WTC11 (cell line): ENCODE measurements around the gene PI4KA. TPM values are rescaled to one million over a fixed set of nuclear protein-coding genes. Genes with fewer than 3 reads are reported as not detected.

ENCODE experiments used
- ATAC-seq: fragments of 200-7000 bp; cut with Tn5 transposase; 2 replicates; pipeline ENCODE4 v1.10.0; 2021; ENCODE audit warnings: mild to moderate bottlenecking, moderate library complexity
- CTCF ChIA-PET: fragments of 300-600 bp; sonication (Branson Sonifier 250); formaldehyde crosslinking; loops from one replicate; lab custom pipeline; 2021; ENCODE audit warnings: antibody characterized with exemption; lab: Charles Lee
- POLR2A ChIA-PET: fragments of 350-600 bp; sonication (Branson Sonifier 250); formaldehyde crosslinking; loops from one replicate; lab custom pipeline; 2021; ENCODE audit warnings: antibody characterized with exemption; lab: Charles Lee
- DNase-seq: peaks from one replicate; pipeline ENCODE4 v3.0.0; 2021; ENCODE audit warnings: low spot score
- H3K27ac Mint-ChIP-seq: 2 replicates; pipeline ENCODE4 v1.8.0; 2021; ENCODE audit warnings: mixed read lengths
- H3K27me3 Mint-ChIP-seq: 2 replicates; pipeline ENCODE4 v1.8.0; 2021; ENCODE audit warnings: low read depth, mild to moderate bottlenecking, moderate library complexity, mixed read lengths
- H3K36me3 Mint-ChIP-seq: 2 replicates; pipeline ENCODE4 v1.8.0; 2021; ENCODE audit warnings: mixed read lengths
- H3K4me1 Mint-ChIP-seq: 2 replicates; pipeline ENCODE4 v1.8.0; 2022; ENCODE audit warnings: mixed read lengths
- H3K4me3 Mint-ChIP-seq: 2 replicates; pipeline ENCODE4 v1.8.0; 2021; ENCODE audit warnings: mild to moderate bottlenecking, moderate library complexity, mixed read lengths
- H3K9me3 Mint-ChIP-seq: 2 replicates; pipeline ENCODE4 v1.8.0; 2021; ENCODE audit warnings: mixed read lengths
- CBFB ChIP-seq: sonication (generic); formaldehyde crosslinking; IDR thresholded peaks from 2 replicates; pipeline ENCODE4 v1.8.1; 2022; ENCODE audit warnings: mild to moderate bottlenecking, low read depth, missing genetic modification reagents
- GRHL2 ChIP-seq: fragments of 250-450 bp; sonication (Bioruptor Pico); IDR thresholded peaks from 2 replicates; pipeline ENCODE4 v1.8.0; 2022; ENCODE audit warnings: mild to moderate bottlenecking, moderate library complexity; ENCODE audit not compliant: insufficient replicate concordance, severe bottlenecking
- JAZF1 ChIP-seq: fragments of 250-450 bp; sonication (Bioruptor Pico); IDR thresholded peaks from 2 replicates; pipeline ENCODE4 v1.9.0; 2021; ENCODE audit warnings: moderate library complexity, mild to moderate bottlenecking, inconsistent platforms
- KAT7 ChIP-seq: sonication (generic); formaldehyde crosslinking; IDR thresholded peaks from 2 replicates; pipeline ENCODE4 v1.8.1; 2023; ENCODE audit warnings: missing genetic modification reagents, mild to moderate bottlenecking, borderline replicate concordance
- NFE2L1 ChIP-seq: sonication (generic); formaldehyde crosslinking; IDR thresholded peaks from 2 replicates; pipeline ENCODE4 v1.8.1; 2023; ENCODE audit warnings: missing genetic modification reagents
- NR3C1 ChIP-seq: sonication (generic); formaldehyde crosslinking; conservative IDR thresholded peaks from 2 replicates; pipeline ENCODE4 v1.8.1; 2023; ENCODE audit warnings: low read depth, mild to moderate bottlenecking, missing genetic modification reagents
- OVOL2 ChIP-seq: fragments of 250-450 bp; sonication (Bioruptor Pico); IDR thresholded peaks from 2 replicates; pipeline ENCODE4 v1.9.0; 2021; ENCODE audit warnings: mild to moderate bottlenecking, borderline replicate concordance
- PREB ChIP-seq: sonication (generic); formaldehyde crosslinking; IDR thresholded peaks from 2 replicates; pipeline ENCODE4 v1.8.1; 2022; ENCODE audit warnings: mild to moderate bottlenecking, missing genetic modification reagents, moderate library complexity, borderline replicate concordance
- RORB ChIP-seq: fragments of 250-450 bp; sonication (Bioruptor Pico); IDR thresholded peaks from 2 replicates; pipeline ENCODE4 v1.9.0; 2021; ENCODE audit warnings: mild to moderate bottlenecking
- SOX15 ChIP-seq: fragments of 250-450 bp; sonication (Bioruptor Pico); IDR thresholded peaks from 2 replicates; pipeline ENCODE4 v1.9.0; 2021; ENCODE audit warnings: mild to moderate bottlenecking
- TEAD1 ChIP-seq: sonication (generic); formaldehyde crosslinking; IDR thresholded peaks from 2 replicates; pipeline ENCODE4 v1.8.0; 2022; ENCODE audit warnings: mild to moderate bottlenecking, missing genetic modification reagents
- USF2 ChIP-seq: sonication (generic); formaldehyde crosslinking; IDR thresholded peaks from 2 replicates; pipeline ENCODE4 v1.8.1; 2023; ENCODE audit warnings: mild to moderate bottlenecking, missing genetic modification reagents, moderate library complexity
- ZBTB21 ChIP-seq: sonication (generic); formaldehyde crosslinking; IDR thresholded peaks from 2 replicates; pipeline ENCODE4 v1.8.1; 2023; ENCODE audit warnings: mild to moderate bottlenecking, missing genetic modification reagents, borderline replicate concordance
- ZNF219 ChIP-seq: sonication (generic); formaldehyde crosslinking; IDR thresholded peaks from 2 replicates; pipeline ENCODE4 v1.8.0; 2023; ENCODE audit warnings: missing genetic modification reagents, mild to moderate bottlenecking, borderline replicate concordance
- ZNF423 ChIP-seq: fragments of 250-450 bp; sonication (Bioruptor Pico); IDR thresholded peaks from 2 replicates; pipeline ENCODE4 v2.1.2; 2022; ENCODE audit warnings: mild to moderate bottlenecking, moderate library complexity
- ZNF425 ChIP-seq: fragments of 250-450 bp; sonication (Bioruptor Pico); conservative IDR thresholded peaks from 2 replicates; pipeline ENCODE4 v1.9.0; 2021; ENCODE audit warnings: mild to moderate bottlenecking
- ZNF532 ChIP-seq: fragments of 250-450 bp; sonication (Bioruptor Pico); IDR thresholded peaks from 2 replicates; pipeline ENCODE4 v1.9.0; 2021; ENCODE audit warnings: mild to moderate bottlenecking, borderline replicate concordance
- total RNA-seq: library from RNA; stranded (reverse); gene quantifications from 3 replicates; pipeline ENCODE4 v1.2.3, GENCODE V29; 2021

Gene PI4KA
- total RNA-seq, 1 experiment from 2014 or later = 45.5 TPM

GRCh38 chr22:20813056-20813455, 45.6 kb downstream of the PI4KA start (continued):
- TF ChIP-seq ZNF532 (no peak), ZNF219 (CRISPR knock-in tag) (no peak), SOX15 (CRISPR knock-in tag) (no peak), GRHL2 (CRISPR knock-in tag) (no peak), TEAD1 (CRISPR knock-in tag) (no peak)

GRCh38 chr22:20811971-20812660, 46.5 kb downstream of the PI4KA start:
- POLR2A ChIA-PET = no interaction called here

More at GRCh38 chr22:20811971-20812660, 46.5 kb downstream of the PI4KA start:
- no peak for TF ChIP-seq USF2 (CRISPR knock-in tag)
- no peak for TF ChIP-seq JAZF1 (CRISPR knock-in tag)
- TF ChIP-seq TEAD1 (CRISPR knock-in tag) = no peak
- no peak for TF ChIP-seq ZNF423 (CRISPR knock-in tag)
- TF ChIP-seq NR3C1 (CRISPR knock-in tag) = no peak
- no peak for TF ChIP-seq NFE2L1 (CRISPR knock-in tag)
- TF ChIP-seq KAT7 (CRISPR knock-in tag) = no peak
- TF ChIP-seq PREB (CRISPR knock-in tag) = no peak
- TF ChIP-seq CBFB = no peak
- TF ChIP-seq OVOL2 (CRISPR knock-in tag) = no peak
- TF ChIP-seq RORB (CRISPR knock-in tag) = no peak
- TF ChIP-seq ZNF425 = no peak
- TF ChIP-seq ZBTB21 (CRISPR knock-in tag) = no peak
- TF ChIP-seq, all 79 proteins: peak for 0
- H3K4me3 Mint-ChIP-seq = no peak overlapping the region
- no peaks in the 10 kb centered on the region for H3K9me3 Mint-ChIP-seq
- ATAC-seq (no peak), DNase-seq (no peak)
- no peaks in the 10 kb centered on the region for H3K27me3 Mint-ChIP-seq
- H3K36me3 Mint-ChIP-seq = peaks cover 19% of the 10 kb centered on the region
- H3K27ac Mint-ChIP-seq = no peak overlapping the region
- no peaks in the 10 kb centered on the region for H3K4me1 Mint-ChIP-seq
- CTCF ChIA-PET = interaction anchor here (0.6 to 1.2 kb wide), 3 partner anchors 73 to 74 kb away, joined by 3 to 4 read pairs (median 3); no protein-coding TSS in a partner anchor
